CD14-positive monocyte (primary cell): Measurements from ENCODE around the gene PPP2R2C. TPM values are rescaled to one million over a fixed set of nuclear protein-coding genes. Genes with fewer than 3 reads are reported as not detected.

Source experiments
- DNase-seq, 3 donors: peaks; one replicate each; pipeline ENCODE4 v3.0.0-alpha.2; 2011 to 2022
- H2AFZ ChIP-seq: 2 replicates; pipeline ENCODE4 v1.6.0; 2012; ENCODE audit warnings: mild to moderate bottlenecking, low read depth, low read length, inconsistent platforms; ENCODE audit not compliant: insufficient read depth, poor library complexity, severe bottlenecking
- H3K27ac ChIP-seq, 2 donors: 1 replicate in 1 of 2; 2 replicates in 1 of 2; pipeline ENCODE4 v1.5.1; 2012 to 2013; ENCODE audit warnings: low read length in 2 of 2, control low read depth in 1 of 2, inconsistent platforms in 1 of 2, low read depth in 1 of 2, mild to moderate bottlenecking in 1 of 2
- H3K27me3 ChIP-seq, 2 donors: one replicate each; pipeline versions ENCODE4 v1.6.0 to v1.6.1; 2011 to 2013; ENCODE audit warnings: low read length in 2 of 2; ENCODE audit not compliant: control insufficient read depth in 2 of 2, insufficient read depth in 2 of 2
- H3K36me3 ChIP-seq, 2 donors: replicated peaks in 1 of 2; 1 replicate in 1 of 2; 2 replicates in 1 of 2; pipeline versions ENCODE4 v1.5.1 to v1.6.1; 2012 to 2013; ENCODE audit warnings: low read length in 2 of 2, control low read depth in 1 of 2, inconsistent platforms in 1 of 2, mild to moderate bottlenecking in 1 of 2; ENCODE audit not compliant: insufficient read depth in 2 of 2, control insufficient read depth in 1 of 2
- H3K4me1 ChIP-seq, 2 donors: 1 replicate in 1 of 2; 2 replicates in 1 of 2; pipeline versions ENCODE4 v1.5.1 to v1.6.1; 2012 to 2013; ENCODE audit warnings: low read length in 2 of 2, control low read depth in 1 of 2, inconsistent platforms in 1 of 2, mild to moderate bottlenecking in 1 of 2, moderate library complexity in 1 of 2; ENCODE audit not compliant: insufficient read depth in 2 of 2, control insufficient read depth in 1 of 2
- H3K4me2 ChIP-seq: replicated peaks from 2 replicates; pipeline ENCODE3; 2012; ENCODE audit warnings: low read length, moderate library complexity, mild to moderate bottlenecking; ENCODE audit not compliant: poor library complexity, severe bottlenecking; ENCODE audit errors: extremely low read depth
- H3K4me3 ChIP-seq, 3 experiments: fragments of 200-600 bp in 1 of 3; sonication (generic) in 1 of 3; replicated peaks in 1 of 3; 1 replicate in 2 of 3; 2 replicates in 1 of 3; pipeline ENCODE4 v1.5.1; 2011 to 2013; ENCODE audit warnings: low read length in 3 of 3, mild to moderate bottlenecking in 3 of 3, control low read depth in 2 of 3, low read depth in 2 of 3, inconsistent platforms in 1 of 3, moderate library complexity in 1 of 3
- H3K79me2 ChIP-seq: 2 replicates; pipeline ENCODE4 v1.6.0; 2012; ENCODE audit warnings: mild to moderate bottlenecking, control low read depth, inconsistent platforms, low read length, moderate library complexity; ENCODE audit not compliant: insufficient read depth
- H3K9ac ChIP-seq: 2 replicates; pipeline ENCODE4 v1.6.0; 2017; ENCODE audit warnings: low read length, mild to moderate bottlenecking; ENCODE audit not compliant: insufficient read depth, poor library complexity, severe bottlenecking
- H3K9me3 ChIP-seq, 2 donors: replicated peaks in 1 of 2; 1 replicate in 1 of 2; 2 replicates in 1 of 2; pipeline versions ENCODE4 v1.5.1 to v1.6.1; 2012 to 2013; ENCODE audit warnings: low read length in 2 of 2, control low read depth in 1 of 2; ENCODE audit not compliant: control insufficient read depth in 1 of 2, insufficient read depth in 1 of 2
- H4K20me1 ChIP-seq: 2 replicates; pipeline ENCODE4 v1.6.0; 2012; ENCODE audit warnings: mild to moderate bottlenecking, low read length, control low read depth, moderate library complexity; ENCODE audit not compliant: insufficient read depth
- H3K27ac Mint-ChIP-seq, 7 donors: one replicate each; pipeline ENCODE4 v1.8.0; 2020; ENCODE audit warnings: mild to moderate bottlenecking in 7 of 7, mixed read lengths in 7 of 7, moderate library complexity in 6 of 7, inconsistent platforms in 2 of 7
- H3K27me3 Mint-ChIP-seq, 3 donors: one replicate each; pipeline ENCODE4 v1.8.0; 2021 to 2022; ENCODE audit warnings: low read depth in 3 of 3, mild to moderate bottlenecking in 3 of 3, mixed read lengths in 3 of 3, moderate library complexity in 3 of 3, inconsistent platforms in 1 of 3
- H3K36me3 Mint-ChIP-seq, 2 donors: one replicate each; pipeline ENCODE4 v1.8.0; 2020; ENCODE audit warnings: mixed read lengths in 2 of 2, inconsistent platforms in 1 of 2, mild to moderate bottlenecking in 1 of 2
- H3K4me1 Mint-ChIP-seq: one replicate; pipeline ENCODE4 v1.8.0; 2020; ENCODE audit warnings: mild to moderate bottlenecking, mixed read lengths
- H3K4me3 Mint-ChIP-seq, 2 donors: one replicate each; pipeline ENCODE4 v1.8.0; 2020; ENCODE audit warnings: mild to moderate bottlenecking in 2 of 2, mixed read lengths in 2 of 2, moderate library complexity in 1 of 2
- H3K9me3 Mint-ChIP-seq, 7 donors: one replicate each; pipeline ENCODE4 v1.8.0; 2020 to 2022; ENCODE audit warnings: mixed read lengths in 7 of 7, mild to moderate bottlenecking in 6 of 7, moderate library complexity in 6 of 7, inconsistent platforms in 2 of 7
- CTCF ChIP-seq: fragments of 200-600 bp; IDR thresholded peaks from one replicate; pipeline ENCODE4 v1.8.0; 2022; ENCODE audit warnings: antibody characterized with exemption, mild to moderate bottlenecking
- WGBS: methylation state at CpG from one replicate; pipeline ENCODE4 v1.1.5; 2013; ENCODE audit warnings: missing lambda C conversion rate; ENCODE audit not compliant: insufficient coverage; 5-methylcytosine and 5-hydroxymethylcytosine counted together
- intact Hi-C, 2 donors: fragments of 100-400 bp; cut with micrococcal nuclease; formaldehyde crosslinking; loops; one replicate each; pipeline versions ENCODE4 v1.15.0 to v1.15.1; 2023
- polyA plus RNA-seq, 3 donors: library from polyadenylated mRNA; depleted of rRNA in 1 of 3; unstranded in 2 of 3; stranded (reverse) in 1 of 3; fragments of 300-500 nt in 2 of 3; fragments of >200 nt in 1 of 3; fragmentation: Illumina TruSeq in 2 of 3; gene quantifications; 1 replicate in 2 of 3; 2 replicates in 1 of 3; pipeline ENCODE4 v1.2.3, GENCODE V29; 2012 to 2021

The PPP2R2C gene
- polyA plus RNA-seq, 3 donors: not detected

DNA sequence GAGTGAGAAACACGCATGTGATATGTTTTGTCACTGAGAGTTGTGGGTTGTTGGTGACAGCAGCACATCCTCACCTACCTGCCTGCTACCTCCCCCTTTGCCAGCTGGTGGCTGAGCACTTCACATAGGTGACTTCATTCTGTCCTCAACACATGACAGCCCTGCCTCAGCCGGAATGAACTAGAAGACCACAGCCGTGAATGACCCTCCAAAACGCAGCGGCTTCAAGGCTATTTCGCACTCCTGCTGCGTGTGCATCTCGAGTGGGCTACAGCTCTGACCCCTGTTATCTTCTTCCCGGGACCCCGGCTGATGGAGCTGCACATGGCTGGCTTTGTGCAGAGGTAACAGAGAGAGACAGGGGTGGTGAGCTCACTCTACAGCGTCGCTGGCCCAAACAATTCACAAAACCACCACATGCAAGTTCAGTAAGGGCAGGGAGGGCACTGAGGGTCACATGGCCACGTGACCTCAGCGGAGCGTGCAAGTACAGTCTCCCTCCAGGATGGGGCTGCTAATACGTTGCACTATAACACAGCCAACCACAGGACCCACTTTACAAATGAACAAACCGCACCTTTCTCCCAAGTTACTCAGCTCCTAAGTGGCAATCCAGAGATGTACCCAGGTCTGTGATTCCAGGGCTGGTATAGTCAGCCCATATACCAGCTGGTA lies 6.3 kb upstream of the PPP2R2C start:
- peaks cover 15 to 33% (median 16%) of the 10 kb centered on the region in 3 donors for H3K27me3 Mint-ChIP-seq
- DNase-seq: no peak
- H3K4me1 Mint-ChIP-seq: no peaks in the 10 kb centered on the region
- no peak overlapping the region for H3K4me3 ChIP-seq
- H3K4me3 Mint-ChIP-seq: no peak overlapping the region
- no peaks in the 10 kb centered on the region for H3K36me3 Mint-ChIP-seq
- WGBS: 77% methylated on average over 13 of the region's 17 CpGs
- no peaks in the 10 kb centered on the region for H3K4me1 ChIP-seq
- no peak overlapping the region for H3K27ac ChIP-seq
- H3K4me2 ChIP-seq: no peak overlapping the region
- no peak overlapping the region for H2AFZ ChIP-seq
- TF ChIP-seq CTCF: no peak
- peaks cover 0 to 1% (median 0%) of the 10 kb centered on the region in 7 donors for H3K9me3 Mint-ChIP-seq
- peaks cover 2 to 3% of the 10 kb centered on the region in 2 donors for H3K27me3 ChIP-seq
- intact Hi-C loops: no loop called here
- no peaks in the 10 kb centered on the region for H4K20me1 ChIP-seq
- H3K27ac Mint-ChIP-seq: no peak overlapping the region
- no peak overlapping the region for H3K9ac ChIP-seq
- H3K9me3 ChIP-seq: no peaks in the 10 kb centered on the region
- no peaks in the 10 kb centered on the region for H3K36me3 ChIP-seq
- no peaks in the 10 kb centered on the region for H3K79me2 ChIP-seq

DNA sequence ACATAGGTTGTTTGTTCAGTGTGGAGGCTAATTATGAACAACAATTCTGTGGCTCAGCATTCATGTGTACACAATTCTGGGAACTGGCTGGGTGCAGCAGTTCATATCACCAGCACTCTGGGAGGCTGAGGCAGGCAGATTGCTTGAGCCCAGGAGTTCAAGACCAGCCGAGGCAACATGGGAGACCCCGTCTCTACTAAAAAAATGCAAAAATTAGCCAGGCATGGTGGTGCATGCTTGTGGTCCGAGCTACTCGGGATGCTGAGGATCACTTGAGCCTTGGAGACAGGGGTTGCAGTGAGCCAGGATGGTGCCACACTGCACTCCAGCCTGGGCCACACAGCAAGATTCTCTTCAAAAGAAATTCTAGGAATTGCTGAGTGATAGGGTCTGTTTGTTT lies 4.5 kb upstream of the PPP2R2C start:
- Histone ChIP-seq H3K9ac (no peak overlapping the region), H3K4me3 (no peak overlapping the region), H3K4me1 (no peaks in the 10 kb centered on the region), H3K36me3 (no peaks in the 10 kb centered on the region), H3K9me3 (no peaks in the 10 kb centered on the region), H3K4me2 (no peak overlapping the region), H3K27ac (no peak overlapping the region), H3K27me3 (peaks cover 3 to 13% of the 10 kb centered on the region in 2 donors), H4K20me1 (no peaks in the 10 kb centered on the region), H2AFZ (no peak overlapping the region), H3K79me2 (no peaks in the 10 kb centered on the region)
- Mint-ChIP-seq H3K4me1 (no peaks in the 10 kb centered on the region), H3K36me3 (peaks cover 0 to 2% of the 10 kb centered on the region in 2 donors), H3K9me3 (peaks cover 0 to 3% (median 0%) of the 10 kb centered on the region in 7 donors), H3K4me3 (no peak overlapping the region), H3K27me3 (peaks cover 24 to 39% (median 28%) of the 10 kb centered on the region in 3 donors), H3K27ac (no peak overlapping the region)
- no peak for TF ChIP-seq CTCF
- 82% methylated on average over 4 of the region's 4 CpGs for WGBS
- DNase-seq: no peak
- intact Hi-C loops: no loop called here
